ENCODE measurements around the gene PCGF3.

PCGF3 gene

GRCh38 chr4:709348-709747 is 3.7 kb downstream of the PCGF3 start:
- DNase-seq: no peak
- no peak for TF ChIP-seq GATA1 (IDR thresholded peaks at IDR 0.05; ENCODE audit: low read depth, low read length)
- TF ChIP-seq POLR2A (IDR thresholded peaks at IDR 0.05; ENCODE audit: low read length): no peak

- DNase-seq: no peak
- TF ChIP-seq POLR2A (IDR thresholded peaks at IDR 0.05; ENCODE audit: low read length): no peak
- TF ChIP-seq GATA1 (IDR thresholded peaks at IDR 0.05; ENCODE audit: low read depth, low read length): no peak
Measured at GRCh38 chr4:710116-710515, 4.5 kb downstream of the PCGF3 start.

GRCh38 chr4:710916-711315 is 5.3 kb downstream of the PCGF3 start:
- TF ChIP-seq GATA1 (IDR thresholded peaks at IDR 0.05; ENCODE audit: low read depth, low read length): no peak

GRCh38 chr4:712093-712492 is 6.5 kb downstream of the PCGF3 start:
- DNase-seq: no peak
- no peak for TF ChIP-seq GATA1 (IDR thresholded peaks at IDR 0.05; ENCODE audit: low read depth, low read length)
- no peak for TF ChIP-seq POLR2A (IDR thresholded peaks at IDR 0.05; ENCODE audit: low read length)

More at GRCh38 chr4:710916-711315, 5.3 kb downstream of the PCGF3 start:
- no peak for DNase-seq

GRCh38 chr4:712916-713632 is 7.4 kb downstream of the PCGF3 start:
- no peak for TF ChIP-seq GATA1 (IDR thresholded peaks at IDR 0.05; ENCODE audit: low read depth, low read length)
- DNase-seq: no peak

- TF ChIP-seq POLR2A (IDR thresholded peaks at IDR 0.05; ENCODE audit: low read length): no peak
- TF ChIP-seq GATA1 (IDR thresholded peaks at IDR 0.05; ENCODE audit: low read depth, low read length): no peak
- no peak for DNase-seq
Measured at GRCh38 chr4:714087-714486, 8.5 kb downstream of the PCGF3 start.

GRCh38 chr4:717601-718320 is 12.1 kb downstream of the PCGF3 start:
- no peak for DNase-seq
- TF ChIP-seq GATA1 (IDR thresholded peaks at IDR 0.05; ENCODE audit: low read depth, low read length): no peak
- TF ChIP-seq POLR2A (IDR thresholded peaks at IDR 0.05; ENCODE audit: low read length): no peak

GRCh38 chr4:718460-718859 is 12.8 kb downstream of the PCGF3 start:
- no peak for DNase-seq
- no peak for TF ChIP-seq GATA1 (IDR thresholded peaks at IDR 0.05; ENCODE audit: low read depth, low read length)
- TF ChIP-seq POLR2A (IDR thresholded peaks at IDR 0.05; ENCODE audit: low read length): no peak

- TF ChIP-seq GATA1 (IDR thresholded peaks at IDR 0.05; ENCODE audit: low read depth, low read length): no peak
- TF ChIP-seq POLR2A (IDR thresholded peaks at IDR 0.05; ENCODE audit: low read length): no peak
- DNase-seq: no peak
Measured at GRCh38 chr4:720111-720860, 14.7 kb downstream of the PCGF3 start.

- DNase-seq: no peak
- TF ChIP-seq POLR2A (IDR thresholded peaks at IDR 0.05; ENCODE audit: low read length) (no peak), GATA1 (IDR thresholded peaks at IDR 0.05; ENCODE audit: low read depth, low read length) (no peak)
Measured at GRCh38 chr4:721261-722168, 15.9 kb downstream of the PCGF3 start.

GRCh38 chr4:722169-722725 is 16.6 kb downstream of the PCGF3 start:
- DNase-seq: no peak
- TF ChIP-seq GATA1 (IDR thresholded peaks at IDR 0.05; ENCODE audit: low read depth, low read length) (no peak), POLR2A (IDR thresholded peaks at IDR 0.05; ENCODE audit: low read length) (no peak)

GRCh38 chr4:722851-723360 is 17.3 kb downstream of the PCGF3 start:
- no peak for DNase-seq
- no peak for TF ChIP-seq GATA1 (IDR thresholded peaks at IDR 0.05; ENCODE audit: low read depth, low read length)
- TF ChIP-seq POLR2A (IDR thresholded peaks at IDR 0.05; ENCODE audit: low read length): no peak

All from erythroblast (primary cell).